NCI-H1048 (cell line): ENCODE data around the gene ZNF593.

ENCODE experiments used
- DNase-seq: peaks from one replicate; lab custom pipeline; 2025; lab: John Stamatoyannopoulos, UW

ZNF593 gene

GRCh38 chr1:26169669-26170471 lies at the start of gene ZNF593:
ZNF593 (plus strand) TSS chr1:26169908; CDS start chr1:26169984, 76 bp downstream.
- DNase-seq, result peak; percentile 68

GRCh38 chr1:26121854-26122773 lies 47.6 kb upstream of the ZNF593 start:
- DNase-seq, result no peak

- DNase-seq, result no peak
These were observed 46.4 kb upstream of the ZNF593 start for GRCh38 chr1:26122988-26123973.

GRCh38 chr1:26124418-26125331 lies 45.0 kb upstream of the ZNF593 start:
- DNase-seq, result no peak

- no peak for DNase-seq
These were observed 44.3 kb upstream of the ZNF593 start for GRCh38 chr1:26125382-26125781.

- DNase-seq, result no peak
These were observed 43.8 kb upstream of the ZNF593 start for GRCh38 chr1:26125946-26126320.

- DNase-seq, result peak; percentile 33
These were observed 43.2 kb upstream of the ZNF593 start for GRCh38 chr1:26126321-26127084.

- DNase-seq, result no peak
These were observed 42.2 kb upstream of the ZNF593 start for GRCh38 chr1:26127235-26128163.

GRCh38 chr1:26129778-26130177 lies 39.9 kb upstream of the ZNF593 start:
- DNase-seq, result no peak

GRCh38 chr1:26130695-26131094 lies 39.0 kb upstream of the ZNF593 start:
- no peak for DNase-seq

GRCh38 chr1:26132128-26132833 lies 37.4 kb upstream of the ZNF593 start:
- DNase-seq, result no peak

GRCh38 chr1:26132834-26133167 lies 36.9 kb upstream of the ZNF593 start:
- no peak for DNase-seq

GRCh38 chr1:26134466-26134865 lies 35.2 kb upstream of the ZNF593 start:
- no peak for DNase-seq

GRCh38 chr1:26138974-26139558 lies 30.6 kb upstream of the ZNF593 start:
- DNase-seq, result no peak

GRCh38 chr1:26142159-26142558 lies 27.5 kb upstream of the ZNF593 start:
- DNase-seq, result no peak

GRCh38 chr1:26145041-26145959 lies 24.4 kb upstream of the ZNF593 start:
- DNase-seq, result peak; percentile 74

- no peak for DNase-seq
These were observed 23.8 kb upstream of the ZNF593 start for GRCh38 chr1:26145960-26146294.
